ENCODE measurements around the gene SKIDA1. TPM values are rescaled to one million over a fixed set of nuclear protein-coding genes. Genes with fewer than 3 reads are reported as not detected.
A peak's percentile ranks its signal among the peaks of the same experiment; 100 is the strongest.
"Not testable (repeated sequence)": the region's sequence is repeated elsewhere in the genome, so short reads cannot be mapped to it uniquely, and the experiment has no call there.

SKIDA1 gene
- total RNA-seq, result under 1 TPM; 0.23 to 0.41 TPM

- DNase-seq (peak; percentile 56 to 72), ATAC-seq (replicated peaks in 1 of 2) (peak; percentile 64 to 69)
- peaks cover 44% of the 10 kb centered on the region for H3K27me3 Mint-ChIP-seq (ENCODE audit: low read depth)
- H3K9me3 Mint-ChIP-seq, result no peaks in the 10 kb centered on the region
- H3K27ac Mint-ChIP-seq, result peak within 1 kb of the TSS; percentile 98
- H3K4me3 Mint-ChIP-seq, result peak within 1 kb of the TSS; percentile 94 to 98
- peaks cover 3 to 5% of the 10 kb centered on the region in 2 donors for H3K36me3 Mint-ChIP-seq (ENCODE audit: insufficient read depth in 2 of 2)
- H3K4me1 Mint-ChIP-seq (ENCODE audit: low read depth), result peaks cover 40% of the 10 kb centered on the region
Measured at GRCh38 chr10:21525367-21526187, at the start of gene SKIDA1. SKIDA1 (minus strand) TSS chr10:21525682; CDS start chr10:21517822, 7,860 bp downstream.

- ATAC-seq (replicated peaks in 1 of 2); DNase-seq; H3K27ac Mint-ChIP-seq; H3K9me3 Mint-ChIP-seq; H3K4me3 Mint-ChIP-seq; H3K27me3 Mint-ChIP-seq (ENCODE audit: low read depth): not testable (repeated sequence)
- peaks cover 55% of the 10 kb centered on the region for H3K4me1 Mint-ChIP-seq (ENCODE audit: low read depth)
- H3K36me3 Mint-ChIP-seq (ENCODE audit: insufficient read depth in 2 of 2), result peaks cover 3 to 29% of the 10 kb centered on the region in 2 donors
Measured at GRCh38 chr10:21574514-21574913, 49.0 kb upstream of the SKIDA1 start.

DNA sequence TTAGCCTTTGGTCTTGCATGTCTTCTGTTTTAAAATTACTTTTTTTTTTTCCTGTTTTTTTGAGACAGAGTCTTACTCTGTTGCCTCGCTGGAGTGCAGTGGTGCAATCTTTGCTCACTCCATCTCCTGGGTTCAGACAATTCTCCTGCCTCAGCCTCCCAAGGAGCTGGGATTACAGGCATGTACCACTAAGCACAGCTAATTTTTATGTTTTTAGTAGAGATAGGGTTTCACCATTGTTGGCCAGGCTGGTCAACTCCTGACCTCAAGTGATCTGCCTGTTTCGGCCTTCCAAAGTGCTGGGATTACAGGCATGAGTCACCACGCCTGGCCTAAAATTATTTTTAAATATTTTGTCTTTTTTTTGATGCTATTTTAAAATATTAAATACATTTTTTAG lies 47.1 kb upstream of the SKIDA1 start:
- no peak for ATAC-seq (replicated peaks in 1 of 2)
- Mint-ChIP-seq H3K36me3 (ENCODE audit: insufficient read depth in 2 of 2) (peaks cover 3 to 32% of the 10 kb centered on the region in 2 donors), H3K4me3 (no peak overlapping the region)

GRCh38 chr10:21570761-21571521 lies 45.5 kb upstream of the SKIDA1 start:
- Mint-ChIP-seq H3K9me3 (peaks cover 0 to 1% of the 10 kb centered on the region in 2 donors), H3K36me3 (ENCODE audit: insufficient read depth in 2 of 2) (peaks cover 0 to 32% of the 10 kb centered on the region in 2 donors), H3K27ac (peak overlapping the region; percentile 94), H3K27me3 (ENCODE audit: low read depth) (no peaks in the 10 kb centered on the region), H3K4me1 (ENCODE audit: low read depth) (peaks cover 44% of the 10 kb centered on the region), H3K4me3 (peak overlapping the region in 1 of 2 donors; percentile 42)
- DNase-seq (no peak), ATAC-seq (replicated peaks in 1 of 2) (no peak)

More for the DNA sequence above, 47.1 kb upstream of the SKIDA1 start:
- Mint-ChIP-seq H3K27ac (no peak overlapping the region), H3K4me1 (ENCODE audit: low read depth) (peaks cover 46% of the 10 kb centered on the region), H3K27me3 (ENCODE audit: low read depth) (no peaks in the 10 kb centered on the region), H3K9me3 (peaks cover 0 to 1% of the 10 kb centered on the region in 2 donors)
- no peak for DNase-seq

DNA sequence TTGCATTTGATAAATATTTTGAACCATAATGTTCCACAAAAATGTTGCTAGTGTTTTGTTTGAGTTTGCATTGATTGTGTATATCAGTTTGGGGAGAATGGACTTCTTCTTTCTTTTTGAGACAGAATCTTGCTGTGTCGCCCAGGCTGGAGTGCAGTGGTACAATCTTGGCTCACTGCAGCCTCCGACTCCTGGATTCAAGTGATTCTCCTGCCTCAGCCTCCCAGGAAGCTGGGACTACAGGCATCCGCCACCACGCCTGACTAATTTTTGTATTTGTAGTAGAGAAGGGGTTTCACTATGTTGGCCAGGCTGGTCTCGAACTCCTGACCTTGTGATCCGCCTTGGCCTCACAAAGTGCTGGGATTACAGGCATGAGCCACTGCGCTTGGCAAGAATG lies 33.5 kb upstream of the SKIDA1 start:
- H3K4me3 Mint-ChIP-seq; H3K4me1 Mint-ChIP-seq (ENCODE audit: low read depth); H3K27ac Mint-ChIP-seq; DNase-seq; H3K27me3 Mint-ChIP-seq (ENCODE audit: low read depth); H3K9me3 Mint-ChIP-seq; ATAC-seq (replicated peaks in 1 of 2): not testable (repeated sequence)
- peaks cover 13 to 33% of the 10 kb centered on the region in 2 donors for H3K36me3 Mint-ChIP-seq (ENCODE audit: insufficient read depth in 2 of 2)

DNA sequence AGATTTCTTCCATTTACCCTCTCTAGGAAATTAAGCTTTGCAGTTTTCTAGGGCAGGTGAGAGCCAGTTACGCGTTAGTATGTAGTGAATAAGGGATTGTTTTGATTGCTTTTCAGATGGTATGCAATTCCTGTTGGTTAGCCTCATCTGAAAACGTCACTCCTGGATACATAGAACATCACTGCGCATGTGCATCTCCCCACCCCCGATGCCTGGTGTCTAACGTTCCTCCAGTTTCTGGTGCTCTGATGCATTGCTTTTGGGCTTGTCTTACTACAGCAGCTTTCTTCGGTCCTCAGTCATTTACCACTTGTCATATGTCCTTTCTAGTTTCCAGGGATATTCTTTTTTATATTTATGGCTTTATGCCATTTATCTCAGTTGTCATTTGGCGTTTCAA lies 31.0 kb upstream of the SKIDA1 start:
- no peak overlapping the region for H3K27ac Mint-ChIP-seq
- peaks cover 15% of the 10 kb centered on the region for H3K4me1 Mint-ChIP-seq (ENCODE audit: low read depth)
- no peaks in the 10 kb centered on the region for H3K27me3 Mint-ChIP-seq (ENCODE audit: low read depth)
- peaks cover 16 to 40% of the 10 kb centered on the region in 2 donors for H3K36me3 Mint-ChIP-seq (ENCODE audit: insufficient read depth in 2 of 2)
- H3K4me3 Mint-ChIP-seq, result no peak overlapping the region
- no peaks in the 10 kb centered on the region for H3K9me3 Mint-ChIP-seq
- DNase-seq (no peak), ATAC-seq (replicated peaks in 1 of 2) (no peak)

GRCh38 chr10:21552638-21553037 lies 27.2 kb upstream of the SKIDA1 start:
- no peak for ATAC-seq (replicated peaks in 1 of 2)
- DNase-seq, result no peak
- H3K4me3 Mint-ChIP-seq, result no peak overlapping the region
- peaks cover 15% of the 10 kb centered on the region for H3K4me1 Mint-ChIP-seq (ENCODE audit: low read depth)
- no peak overlapping the region for H3K27ac Mint-ChIP-seq
- H3K9me3 Mint-ChIP-seq, result no peaks in the 10 kb centered on the region
- peaks cover 9 to 32% of the 10 kb centered on the region in 2 donors for H3K36me3 Mint-ChIP-seq (ENCODE audit: insufficient read depth in 2 of 2)
- H3K27me3 Mint-ChIP-seq (ENCODE audit: low read depth), result no peaks in the 10 kb centered on the region

GRCh38 chr10:21547246-21547645 lies 21.8 kb upstream of the SKIDA1 start:
- ATAC-seq (replicated peaks in 1 of 2) (no peak), DNase-seq (no peak)
- H3K4me1 Mint-ChIP-seq (ENCODE audit: low read depth), result no peaks in the 10 kb centered on the region
- no peaks in the 10 kb centered on the region for H3K27me3 Mint-ChIP-seq (ENCODE audit: low read depth)
- H3K9me3 Mint-ChIP-seq, result no peaks in the 10 kb centered on the region
- H3K4me3 Mint-ChIP-seq, result no peak overlapping the region
- H3K36me3 Mint-ChIP-seq (ENCODE audit: insufficient read depth in 2 of 2), result peaks cover 11 to 31% of the 10 kb centered on the region in 2 donors
- H3K27ac Mint-ChIP-seq, result no peak overlapping the region

GRCh38 chr10:21540701-21541100 lies 15.2 kb upstream of the SKIDA1 start:
- DNase-seq; H3K4me1 Mint-ChIP-seq (ENCODE audit: low read depth); H3K27ac Mint-ChIP-seq; H3K4me3 Mint-ChIP-seq; ATAC-seq (replicated peaks in 1 of 2); H3K9me3 Mint-ChIP-seq; H3K27me3 Mint-ChIP-seq (ENCODE audit: low read depth): not testable (repeated sequence)
- H3K36me3 Mint-ChIP-seq (ENCODE audit: insufficient read depth in 2 of 2), result peaks cover 20 to 39% of the 10 kb centered on the region in 2 donors

DNA sequence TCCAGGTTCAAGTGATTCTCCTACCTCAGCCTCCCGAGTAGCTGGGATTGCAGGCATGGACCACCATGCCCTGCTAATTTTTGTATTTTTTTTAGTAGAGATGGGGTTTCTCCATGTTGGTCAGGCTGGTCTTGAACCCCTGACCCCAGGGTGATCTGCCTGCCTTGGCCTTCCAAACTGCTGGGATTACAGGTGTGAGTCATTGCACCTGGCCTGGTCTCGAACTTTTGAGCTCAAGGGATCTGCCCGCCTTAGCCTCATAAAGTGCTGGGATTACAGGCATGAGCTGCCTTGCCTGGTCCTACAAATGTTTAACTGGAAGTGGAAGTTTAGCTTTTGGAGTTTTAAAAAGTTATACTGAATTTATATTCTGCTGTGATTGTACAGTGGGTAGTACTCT lies 11.4 kb upstream of the SKIDA1 start:
- Mint-ChIP-seq H3K27me3 (ENCODE audit: low read depth) (no peaks in the 10 kb centered on the region), H3K4me3 (no peak overlapping the region), H3K36me3 (ENCODE audit: insufficient read depth in 2 of 2) (peaks cover 14 to 19% of the 10 kb centered on the region in 2 donors), H3K9me3 (no peaks in the 10 kb centered on the region), H3K4me1 (ENCODE audit: low read depth) (peaks cover 10% of the 10 kb centered on the region), H3K27ac (no peak overlapping the region)
- ATAC-seq (replicated peaks in 1 of 2) (no peak), DNase-seq (no peak)

DNA sequence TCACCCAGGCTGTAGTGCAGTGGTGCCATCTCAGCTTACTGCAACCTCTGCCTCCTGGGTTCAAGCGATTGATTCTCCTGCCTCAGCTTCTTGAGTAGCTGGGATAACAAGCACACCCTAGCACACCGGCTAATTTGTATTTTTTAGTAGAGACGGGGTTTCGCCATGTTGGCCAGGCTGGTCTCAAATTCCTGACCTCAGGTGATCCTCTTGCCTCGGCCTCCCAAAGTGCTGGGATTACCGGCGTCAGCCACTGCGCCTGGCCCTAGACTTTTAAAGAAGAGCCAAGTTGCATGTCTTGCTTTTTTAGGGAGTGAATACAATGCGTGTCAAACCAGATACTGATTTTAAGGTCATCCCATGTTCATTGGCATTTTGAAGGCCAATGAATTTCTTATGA lies 10.5 kb upstream of the SKIDA1 start:
- peak overlapping the region; percentile 82 to 85 for H3K4me3 Mint-ChIP-seq

DNA sequence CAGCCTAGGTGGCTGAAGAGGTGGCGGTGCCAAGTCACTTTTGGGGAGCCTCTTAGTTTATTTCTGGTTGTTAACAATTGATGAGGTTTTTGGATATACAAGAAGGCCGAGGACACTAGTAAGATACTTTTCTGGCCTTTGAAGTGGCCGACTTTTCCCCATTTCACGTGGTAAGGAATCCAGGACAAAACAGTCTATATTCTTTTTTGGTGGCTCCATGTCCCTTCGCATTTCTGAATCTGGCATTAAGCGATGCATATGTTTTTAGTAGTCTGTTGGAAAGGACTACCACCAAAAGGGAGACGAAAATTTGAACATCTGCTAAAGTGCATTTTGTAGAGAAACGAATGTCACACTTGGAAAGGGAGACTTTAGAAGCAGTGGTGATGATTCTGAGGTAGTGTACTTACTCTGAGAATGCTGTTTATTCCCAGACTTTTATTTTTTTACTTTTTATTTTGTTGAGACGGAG lies 10.0 kb upstream of the SKIDA1 start:
- no peaks in the 10 kb centered on the region for H3K27me3 Mint-ChIP-seq (ENCODE audit: low read depth)
- peaks cover 10% of the 10 kb centered on the region for H3K4me1 Mint-ChIP-seq (ENCODE audit: low read depth)
- ATAC-seq (replicated peaks in 1 of 2) (no peak), DNase-seq (no peak)
- H3K9me3 Mint-ChIP-seq, result no peaks in the 10 kb centered on the region
- H3K36me3 Mint-ChIP-seq (ENCODE audit: insufficient read depth in 2 of 2), result peaks cover 11% of the 10 kb centered on the region in 2 donors
- H3K27ac Mint-ChIP-seq, result peak overlapping the region; percentile 76
- H3K4me3 Mint-ChIP-seq, result peak overlapping the region; percentile 82 to 85

More for the DNA sequence above, 10.5 kb upstream of the SKIDA1 start:
- H3K27ac Mint-ChIP-seq; ATAC-seq (replicated peaks in 1 of 2); H3K27me3 Mint-ChIP-seq (ENCODE audit: low read depth); DNase-seq; H3K9me3 Mint-ChIP-seq: not testable (repeated sequence)
- peaks cover 11% of the 10 kb centered on the region in 2 donors for H3K36me3 Mint-ChIP-seq (ENCODE audit: insufficient read depth in 2 of 2)
- H3K4me1 Mint-ChIP-seq (ENCODE audit: low read depth), result peaks cover 10% of the 10 kb centered on the region
